Hepatocyte (in vitro differentiated cells): ENCODE data around the gene IRF7.

Experiments used
- EZH2 ChIP-seq: fragments of 200-600 bp; sonication (generic); IDR thresholded peaks from 2 replicates; pipeline ENCODE4 v1.6.1; 2016; ENCODE audit warnings: antibody characterized with exemption, mild to moderate bottlenecking, borderline replicate concordance
- EZH2phosphoT487 ChIP-seq: fragments of 200-600 bp; sonication (generic); IDR thresholded peaks from one replicate; pipeline ENCODE4 v1.6.1; 2018; ENCODE audit warnings: antibody characterized with exemption, mild to moderate bottlenecking, low read depth, moderate library complexity; ENCODE audit not compliant: unreplicated experiment, severe bottlenecking
- TF ChIP-seq, protein P1 (sequence below): fragments of 200-600 bp; sonication (generic); IDR thresholded peaks from 2 replicates; pipeline ENCODE4 v1.5.1; 2016; ENCODE audit warnings: antibody characterized with exemption, mild to moderate bottlenecking; ENCODE audit not compliant: poor library complexity

DNA sequence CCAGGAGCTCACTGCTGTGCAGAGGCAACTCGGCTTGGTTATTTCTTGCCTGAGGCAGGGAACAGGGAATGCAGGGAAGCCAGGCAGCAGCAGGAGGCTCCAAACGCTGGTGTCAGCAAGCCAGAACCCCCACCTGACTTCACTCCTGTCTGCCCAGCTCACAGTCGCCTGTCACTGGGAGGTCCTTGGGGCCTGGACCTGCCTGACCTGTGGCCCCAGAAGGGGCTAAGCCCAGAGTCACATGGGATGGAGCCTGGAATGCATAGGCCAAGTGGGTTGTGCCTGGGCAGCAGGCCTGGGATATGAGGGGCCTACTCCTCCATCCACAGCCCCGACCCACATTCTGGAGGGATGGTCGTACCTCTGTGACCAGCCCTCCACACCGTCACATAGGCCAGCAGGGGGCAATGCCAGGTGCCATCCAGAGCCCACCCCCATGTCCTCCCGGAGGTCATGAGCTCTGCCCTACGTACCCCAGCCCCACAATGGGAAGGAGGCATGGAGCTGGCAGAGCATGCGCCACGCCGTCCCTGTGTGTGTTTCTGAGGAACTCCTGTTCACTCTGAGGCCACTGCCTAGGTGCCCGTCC lies 49.7 kb downstream of the IRF7 start:
- TF ChIP-seq, protein P1, sequence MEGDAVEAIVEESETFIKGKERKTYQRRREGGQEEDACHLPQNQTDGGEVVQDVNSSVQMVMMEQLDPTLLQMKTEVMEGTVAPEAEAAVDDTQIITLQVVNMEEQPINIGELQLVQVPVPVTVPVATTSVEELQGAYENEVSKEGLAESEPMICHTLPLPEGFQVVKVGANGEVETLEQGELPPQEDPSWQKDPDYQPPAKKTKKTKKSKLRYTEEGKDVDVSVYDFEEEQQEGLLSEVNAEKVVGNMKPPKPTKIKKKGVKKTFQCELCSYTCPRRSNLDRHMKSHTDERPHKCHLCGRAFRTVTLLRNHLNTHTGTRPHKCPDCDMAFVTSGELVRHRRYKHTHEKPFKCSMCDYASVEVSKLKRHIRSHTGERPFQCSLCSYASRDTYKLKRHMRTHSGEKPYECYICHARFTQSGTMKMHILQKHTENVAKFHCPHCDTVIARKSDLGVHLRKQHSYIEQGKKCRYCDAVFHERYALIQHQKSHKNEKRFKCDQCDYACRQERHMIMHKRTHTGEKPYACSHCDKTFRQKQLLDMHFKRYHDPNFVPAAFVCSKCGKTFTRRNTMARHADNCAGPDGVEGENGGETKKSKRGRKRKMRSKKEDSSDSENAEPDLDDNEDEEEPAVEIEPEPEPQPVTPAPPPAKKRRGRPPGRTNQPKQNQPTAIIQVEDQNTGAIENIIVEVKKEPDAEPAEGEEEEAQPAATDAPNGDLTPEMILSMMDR, result no peak
- TF ChIP-seq EZH2phosphoT487 (no peak), EZH2 (no peak)
